Lower lobe of right lung (tissue), 2 donors: ENCODE data around the gene PSMC2. TPM values are rescaled to one million over a fixed set of nuclear protein-coding genes. Genes with fewer than 3 reads are reported as not detected.
A peak's percentile ranks its signal among the peaks of the same experiment; 100 is the strongest.

Source experiments
- ATAC-seq, 2 donors: fragments of 200-7000 bp; cut with Tn5 transposase; one replicate each; pipeline ENCODE4 v1.9.1; 2020 to 2022; ENCODE audit warnings: mild to moderate bottlenecking in 2 of 2, moderate library complexity in 2 of 2
- DNase-seq: peaks from one replicate; pipeline ENCODE4 v3.0.0-alpha.2; 2020
- H3K27ac ChIP-seq: fragments of 200-600 bp; one replicate; pipeline ENCODE4 v1.8.0; 2022
- H3K27me3 ChIP-seq: fragments of 200-600 bp; one replicate; pipeline ENCODE4 v1.8.0; 2022; ENCODE audit warnings: low read depth
- H3K36me3 ChIP-seq: fragments of 200-600 bp; one replicate; pipeline ENCODE4 v1.8.0; 2022; ENCODE audit warnings: mild to moderate bottlenecking
- H3K4me1 ChIP-seq: fragments of 200-600 bp; one replicate; pipeline ENCODE4 v1.8.0; 2022
- H3K4me3 ChIP-seq: fragments of 200-600 bp; one replicate; pipeline ENCODE4 v1.8.0; 2022; ENCODE audit warnings: mild to moderate bottlenecking
- H3K9me3 ChIP-seq: fragments of 200-600 bp; one replicate; pipeline ENCODE4 v1.8.0; 2022
- CTCF ChIP-seq: fragments of 200-600 bp; IDR thresholded peaks from one replicate; pipeline ENCODE4 v1.8.0; 2022; ENCODE audit warnings: antibody characterized with exemption, mild to moderate bottlenecking
- intact Hi-C: fragments of 100-400 bp; cut with DNase I; formaldehyde crosslinking; loops from one replicate; pipeline ENCODE4 v1.11.0; 2022
- long read RNA-seq: library from polyadenylated mRNA; unstranded; transcript quantifications from one replicate; pipeline ENCODE4 v2.0.0, GENCODE V29; 2021
- total RNA-seq: library from RNA; stranded (reverse); fragmentation: NEBNext Ultra II Directional; extraction: Animal tissue kit (Norgen Biotek cat#: 25700); gene quantifications from one replicate; pipeline ENCODE4 v1.2.1, GENCODE V29; 2021
- donor health status: DM: no; HTN: yes; CAD: no; lungs with severe emphysema.

The PSMC2 gene
- total RNA-seq: 89.4 TPM
- long read RNA-seq, transcript PSMC2-201 (12 exons, 2,637 nt): major isoform, 64 of 75 reads
- long read RNA-seq, partial matches to known transcripts: 5 of 75 reads
- long read RNA-seq, other reads (novel, unspliced or antisense): 6 of 75 reads

- H3K4me3 ChIP-seq: peak within 1 kb of the TSS; percentile 99
- DNase-seq (peak; percentile 73), ATAC-seq (peak; percentile 90 to 91)
- no peaks in the 10 kb centered on the region for H3K9me3 ChIP-seq
- intact Hi-C loops: no loop called here
- peaks cover 18% of the 10 kb centered on the region for H3K36me3 ChIP-seq
- peak within 1 kb of the TSS; percentile 95 for H3K27ac ChIP-seq
- peaks cover 56% of the 10 kb centered on the region for H3K4me1 ChIP-seq
- no peak for TF ChIP-seq CTCF
- no peaks in the 10 kb centered on the region for H3K27me3 ChIP-seq
Observed at GRCh38 chr7:103347507-103348267, at the start of gene PSMC2. PSMC2 (plus strand) TSS chr7:103347643; CDS start chr7:103347712, 69 bp downstream.

- Histone ChIP-seq H3K4me3 (peak overlapping the region; percentile 90), H3K27me3 (no peaks in the 10 kb centered on the region), H3K9me3 (no peaks in the 10 kb centered on the region), H3K27ac (peak overlapping the region; percentile 90), H3K4me1 (peaks cover 15% of the 10 kb centered on the region), H3K36me3 (peaks cover 40% of the 10 kb centered on the region)
- no peak for TF ChIP-seq CTCF
- ATAC-seq (no peak), DNase-seq (no peak)
- intact Hi-C loops: no loop called here
Observed at GRCh38 chr7:103297837-103298179, 49.6 kb upstream of the PSMC2 start.

GRCh38 chr7:103299660-103300059, 47.8 kb upstream of the PSMC2 start:
- ATAC-seq (no peak), DNase-seq (no peak)
- Histone ChIP-seq H3K27ac (no peak overlapping the region), H3K4me1 (peaks cover 19% of the 10 kb centered on the region), H3K27me3 (no peaks in the 10 kb centered on the region), H3K9me3 (no peaks in the 10 kb centered on the region), H3K36me3 (peaks cover 59% of the 10 kb centered on the region), H3K4me3 (no peak overlapping the region)
- no peak for TF ChIP-seq CTCF
- intact Hi-C loops: no loop called here

- TF ChIP-seq CTCF: no peak
- Histone ChIP-seq H3K4me1 (peaks cover 19% of the 10 kb centered on the region), H3K36me3 (peaks cover 76% of the 10 kb centered on the region), H3K27me3 (no peaks in the 10 kb centered on the region), H3K4me3 (no peak overlapping the region), H3K9me3 (no peaks in the 10 kb centered on the region), H3K27ac (no peak overlapping the region)
- no peak for ATAC-seq
- intact Hi-C loops: no loop called here
- DNase-seq: no peak
Observed at GRCh38 chr7:103301441-103301840, 46.0 kb upstream of the PSMC2 start.

- Histone ChIP-seq H3K27ac (no peak overlapping the region), H3K36me3 (peaks cover 100% of the 10 kb centered on the region)
Observed at GRCh38 chr7:103307503-103308231, 39.8 kb upstream of the PSMC2 start.

More at GRCh38 chr7:103307503-103308231, 39.8 kb upstream of the PSMC2 start:
- TF ChIP-seq CTCF: no peak
- Histone ChIP-seq H3K27me3 (no peaks in the 10 kb centered on the region), H3K4me3 (no peak overlapping the region), H3K9me3 (no peaks in the 10 kb centered on the region), H3K4me1 (peaks cover 9% of the 10 kb centered on the region)
- no peak for DNase-seq
- intact Hi-C loops: no loop called here
- no peak for ATAC-seq
